Ureter (tissue), 1 donor: ENCODE measurements around the gene KLHL29. TPM values are rescaled to one million over a fixed set of nuclear protein-coding genes. Genes with fewer than 3 reads are reported as not detected.
"Not testable (repeated sequence)": the region's sequence is repeated elsewhere in the genome, so short reads cannot be mapped to it uniquely, and the experiment has no call there.

ENCODE experiments used
- DNase-seq: peaks from one replicate; pipeline ENCODE4 v3.0.0-alpha.2; 2020; ENCODE audit warnings: low spot score
- total RNA-seq: library from RNA; stranded (reverse); gene quantifications from one replicate; pipeline ENCODE4 v1.2.4, GENCODE V29; 2023
- donor health status: DM: yes; HTN: yes; CAD: no.

KLHL29 gene
- total RNA-seq, 1 donor from 2014 or later: 16.8 TPM

DNA sequence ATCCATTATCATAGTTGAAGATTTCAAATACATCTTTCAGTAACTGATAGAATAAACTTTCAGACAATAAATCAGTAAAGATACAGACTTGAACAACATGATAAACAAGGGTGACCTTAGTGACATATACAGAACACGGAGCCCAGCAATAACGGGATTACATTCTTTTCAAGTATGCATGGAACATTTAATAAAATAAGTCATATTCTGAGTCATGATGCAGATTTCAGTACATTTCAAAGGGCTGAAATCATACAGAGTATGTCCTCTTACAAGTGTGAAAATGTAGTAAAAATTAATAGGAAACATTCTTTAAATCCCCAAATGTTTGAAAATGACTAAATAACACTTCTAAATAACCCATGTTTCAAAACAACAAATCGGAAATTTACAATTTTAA, 17.2 kb upstream of the KLHL29 start:
- no peak for DNase-seq

DNA sequence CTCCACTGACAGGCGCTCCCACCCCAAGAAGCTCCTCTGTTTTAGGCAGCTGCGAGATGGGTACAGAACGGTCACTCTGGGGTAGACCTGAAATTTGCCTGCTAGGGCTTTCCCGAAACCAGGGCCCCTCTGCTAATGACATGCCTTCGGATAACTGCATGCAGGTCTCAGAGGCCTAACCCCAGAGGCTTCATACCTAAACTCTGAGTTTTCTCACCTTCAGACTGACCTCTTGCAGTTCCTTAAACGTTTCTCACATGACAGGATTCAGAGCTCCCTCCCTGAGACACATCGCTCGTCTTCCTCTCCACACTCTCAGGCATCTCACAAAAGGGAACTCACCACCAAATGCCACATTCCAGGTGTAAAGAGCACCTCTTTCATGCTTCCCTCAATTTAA, 11.3 kb upstream of the KLHL29 start:
- DNase-seq: no peak

DNA sequence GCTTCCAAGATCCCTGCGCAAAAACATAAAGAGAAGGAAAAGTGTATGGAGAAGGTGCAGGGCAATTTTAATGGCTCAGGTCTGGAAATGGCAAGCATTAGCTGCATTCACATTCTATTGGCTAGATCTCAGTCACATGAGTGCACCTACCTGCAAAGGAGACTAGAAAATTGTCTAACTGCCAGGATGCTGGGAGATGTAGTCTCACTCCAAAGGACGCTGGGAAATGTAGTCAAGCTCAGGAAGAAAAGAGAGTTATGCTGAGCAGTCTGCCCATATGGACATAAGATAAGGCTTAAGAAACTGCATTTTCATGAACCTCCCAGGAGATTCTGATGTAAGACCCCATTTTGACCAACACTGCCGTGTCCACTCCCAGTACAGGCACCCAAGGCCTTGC, 9.5 kb upstream of the KLHL29 start:
- no peak for DNase-seq

- no peak for DNase-seq
These were observed 8.9 kb upstream of the KLHL29 start for GRCh38 chr2:23376075-23376474.

- DNase-seq: no peak
These were observed 8.0 kb upstream of the KLHL29 start for GRCh38 chr2:23376972-23377371.

- DNase-seq: no peak
These were observed 7.2 kb upstream of the KLHL29 start for GRCh38 chr2:23377771-23378170.

DNA sequence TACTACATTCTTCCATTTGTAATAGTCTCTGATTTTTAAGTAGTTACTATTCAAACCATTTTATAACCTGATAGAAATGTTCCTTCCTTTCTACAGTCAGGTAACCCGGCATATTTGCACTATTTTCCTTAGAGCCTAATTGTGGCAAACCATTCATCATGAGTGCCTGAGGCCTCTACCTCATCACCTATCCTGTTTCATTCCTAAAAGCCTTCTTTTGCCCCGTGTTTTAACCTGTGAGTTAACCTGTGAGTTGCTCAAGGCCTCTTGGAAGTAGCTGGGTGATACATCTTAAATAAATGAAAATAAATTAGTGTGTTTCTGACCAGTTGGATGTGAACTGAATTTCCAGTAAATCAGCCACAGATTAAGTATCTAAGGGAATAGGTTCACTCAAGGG, 6.5 kb upstream of the KLHL29 start:
- DNase-seq: no peak

- no peak for DNase-seq
These were observed 5.7 kb upstream of the KLHL29 start for GRCh38 chr2:23379220-23379695.

DNA sequence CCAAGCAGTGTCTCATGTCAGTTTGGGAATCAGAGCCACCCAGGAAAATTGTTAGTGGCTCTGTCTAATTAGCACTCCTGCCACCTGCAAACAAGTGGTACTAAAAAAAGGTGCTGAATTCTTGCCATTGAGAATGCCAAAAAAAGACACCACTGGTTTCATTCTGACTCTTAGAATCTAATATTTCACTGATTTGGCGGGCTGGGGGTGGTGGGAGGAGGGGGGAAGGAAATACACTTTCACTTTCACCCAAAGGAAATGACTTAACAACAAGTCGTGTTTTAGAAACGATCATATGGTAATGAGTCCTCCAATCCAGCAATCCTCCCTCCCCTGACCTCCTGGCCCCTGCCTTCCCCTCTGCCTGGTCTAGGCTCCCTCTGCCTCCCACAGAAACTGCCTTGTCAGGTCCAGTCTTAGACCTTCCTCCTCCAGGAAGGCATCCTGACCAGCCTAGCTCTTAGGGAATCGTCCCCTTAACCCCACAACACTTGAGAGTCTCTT, 4.4 kb upstream of the KLHL29 start:
- DNase-seq: no peak

GRCh38 chr2:23381084-23381483, 3.9 kb upstream of the KLHL29 start:
- peak; percentile 74 for DNase-seq

DNA sequence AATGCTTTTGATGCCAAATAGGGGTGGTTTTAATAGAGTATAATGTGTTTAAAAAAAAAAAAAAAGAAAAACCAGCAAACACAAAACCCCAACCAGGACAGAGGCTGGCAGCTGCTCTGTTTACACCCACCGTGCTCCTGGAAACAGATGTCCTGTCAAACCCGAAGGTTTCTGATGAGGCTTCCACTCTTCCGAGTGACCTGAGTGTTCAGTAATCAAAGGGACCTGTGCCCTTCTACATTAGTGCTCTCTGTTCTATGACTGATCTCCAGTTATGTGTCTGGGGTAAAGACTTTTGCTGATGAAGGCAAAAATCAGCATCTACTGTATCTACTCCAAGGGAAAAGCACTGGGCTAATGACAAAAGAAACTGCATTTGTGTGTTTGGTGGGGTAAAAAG, 3.5 kb upstream of the KLHL29 start:
- no peak for DNase-seq

DNA sequence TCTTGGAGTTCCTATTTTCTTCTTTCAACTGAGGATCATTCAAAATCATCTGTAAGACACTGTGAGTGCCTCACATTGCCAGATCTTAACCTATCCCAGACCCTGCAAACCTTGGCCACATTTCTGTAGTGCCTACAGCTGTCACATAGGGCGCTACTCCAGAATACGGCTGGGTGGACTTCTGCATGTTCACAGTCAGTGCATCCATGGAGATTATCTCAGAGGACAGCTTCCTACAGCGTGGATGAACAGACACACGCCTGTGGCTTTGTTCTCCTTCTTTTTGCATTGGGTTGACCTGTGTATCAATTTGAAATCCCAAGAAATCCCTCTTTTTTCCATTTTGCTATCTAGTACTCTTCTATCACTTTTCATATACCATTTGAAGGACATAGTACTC, 1.9 kb upstream of the KLHL29 start:
- DNase-seq: no peak

- DNase-seq: no peak
These were observed 370 bp downstream of the KLHL29 start for GRCh38 chr2:23385351-23385747.

DNA sequence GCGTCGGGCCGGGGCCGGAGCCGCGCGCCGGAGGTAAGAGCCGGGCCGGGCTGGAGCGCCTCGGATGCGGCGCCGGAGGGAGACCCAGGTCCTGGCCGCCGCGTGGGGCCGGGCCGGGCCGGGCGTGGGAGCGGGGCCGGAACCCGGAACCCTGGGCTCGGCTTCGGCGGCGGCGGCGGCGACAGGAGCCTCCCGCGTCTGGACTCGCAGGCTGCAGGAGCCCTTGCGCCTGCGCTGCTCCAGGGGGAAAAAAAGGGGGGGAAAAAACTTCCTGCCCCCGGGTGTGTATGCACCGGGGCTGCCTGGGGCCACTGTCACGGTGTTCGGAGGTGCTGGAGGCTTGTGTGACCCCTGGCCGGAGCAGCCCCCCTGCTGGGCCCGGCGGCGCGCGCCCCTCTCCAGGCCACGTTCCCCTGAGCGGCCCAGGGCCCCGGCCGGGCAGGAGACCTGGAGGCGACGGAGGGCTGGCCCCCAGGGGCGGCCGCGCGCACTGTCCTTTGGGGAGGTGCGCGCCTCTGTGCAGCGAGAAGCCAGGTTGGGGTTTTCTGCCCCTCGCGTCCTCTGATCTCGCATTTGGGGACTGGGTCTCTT, 864 bp downstream of the KLHL29 start:
- no peak for DNase-seq

DNA sequence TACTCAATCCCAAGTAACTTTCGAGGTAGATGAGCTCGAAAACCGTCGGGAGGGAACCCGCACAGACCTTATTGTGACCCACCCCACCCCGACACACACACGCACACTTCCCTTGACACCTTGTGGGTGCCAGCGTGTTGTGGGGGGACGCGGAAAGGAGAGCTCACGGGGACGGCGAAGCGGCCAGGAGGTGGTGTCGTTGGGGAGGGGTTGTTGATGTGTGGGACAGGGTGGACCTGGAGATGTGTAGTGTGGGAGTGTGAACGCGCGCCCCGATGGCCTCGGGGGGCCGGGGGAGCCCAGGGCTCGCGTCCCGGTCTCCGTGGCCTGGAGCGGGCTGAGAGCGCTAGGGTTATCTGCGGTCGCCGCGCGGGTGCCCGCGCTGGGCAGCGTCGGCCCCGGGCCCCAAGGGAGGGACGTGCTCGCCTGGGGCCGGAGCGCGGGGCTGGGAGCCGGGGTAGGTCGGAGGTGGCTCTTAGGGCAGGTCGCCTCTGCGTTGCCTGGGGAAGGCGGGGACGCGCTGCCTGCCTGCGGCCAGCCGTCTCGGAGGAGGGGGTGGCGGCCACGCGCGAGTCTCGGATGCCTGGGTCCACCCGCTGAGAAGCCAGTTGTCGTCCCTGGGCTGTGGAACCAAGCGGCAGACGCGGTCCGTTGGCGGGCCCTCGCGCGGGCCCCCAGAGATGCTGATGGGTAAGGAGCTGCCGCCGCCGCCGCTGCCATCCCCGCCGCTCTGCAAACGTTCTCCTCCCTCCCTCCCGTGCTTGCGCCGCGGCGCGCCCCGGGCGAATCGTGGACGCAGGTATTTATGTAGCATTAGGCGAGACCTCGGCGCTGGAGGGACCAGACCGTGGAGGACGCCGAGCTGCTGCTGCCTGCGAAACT, 1.6 kb downstream of the KLHL29 start:
- DNase-seq: no peak

DNA sequence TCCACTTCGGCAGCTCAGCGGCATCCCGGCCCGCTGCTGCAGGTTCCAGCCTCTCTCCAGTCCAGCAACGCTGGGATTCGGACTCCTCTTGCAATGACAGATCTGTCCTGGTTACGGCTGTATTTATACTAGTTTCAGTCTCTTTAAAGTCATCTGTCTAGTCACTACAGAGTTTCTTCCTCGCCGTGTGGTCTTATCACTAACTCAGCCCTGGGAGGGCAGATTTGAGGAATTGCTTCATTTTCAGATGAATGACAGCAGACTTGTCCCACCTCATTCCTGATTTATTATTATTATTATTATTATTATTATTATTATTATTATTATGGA, 2.2 kb downstream of the KLHL29 start:
- no peak for DNase-seq

GRCh38 chr2:23387845-23388244, 2.9 kb downstream of the KLHL29 start:
- no peak for DNase-seq

DNA sequence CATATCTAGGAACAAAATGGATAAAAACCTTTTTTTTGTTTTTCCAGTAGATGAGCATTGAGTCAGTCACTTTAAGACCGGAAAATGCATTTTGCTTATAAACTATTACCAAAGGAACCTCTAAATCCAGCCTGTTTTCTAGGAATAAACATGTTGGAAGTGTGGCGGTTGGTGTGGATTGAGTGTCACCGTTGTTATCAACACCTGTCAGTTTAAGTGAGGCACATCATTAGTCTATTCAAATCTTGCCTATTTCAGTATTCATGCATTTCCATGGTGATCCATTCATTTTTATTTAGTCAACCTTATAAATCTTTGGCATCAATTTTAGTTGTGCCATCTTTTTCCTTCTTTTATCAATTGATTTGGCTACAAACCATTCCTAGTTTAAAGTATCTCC, 3.3 kb downstream of the KLHL29 start:
- DNase-seq: no peak

- no peak for DNase-seq
These were observed 4.0 kb downstream of the KLHL29 start for GRCh38 chr2:23388756-23389514.

DNA sequence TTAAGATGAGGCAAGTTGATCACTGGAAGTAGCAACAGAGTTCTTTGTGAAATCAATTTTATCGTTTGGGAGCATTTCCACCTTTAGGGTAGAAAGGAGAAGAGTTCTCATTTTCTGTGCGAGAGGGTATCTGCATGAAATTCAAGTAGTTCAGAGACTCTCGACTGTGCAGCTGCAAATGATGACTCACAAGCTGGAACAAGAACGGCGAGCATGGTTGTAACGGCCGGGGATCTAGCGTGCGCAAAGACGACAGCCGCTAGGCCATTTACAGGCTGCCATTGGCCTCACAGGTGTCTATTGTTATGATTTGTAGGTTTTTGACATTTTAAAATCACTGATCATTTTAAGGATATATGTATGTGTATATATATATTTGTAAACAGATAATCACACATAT, 5.2 kb downstream of the KLHL29 start:
- DNase-seq: no peak

- not testable (repeated sequence) for DNase-seq
These were observed 6.3 kb downstream of the KLHL29 start for GRCh38 chr2:23391237-23391736.

GRCh38 chr2:23393722-23394121, 8.7 kb downstream of the KLHL29 start:
- no peak for DNase-seq
